ENCODE results near the gene KCP. TPM values are rescaled to one million over a fixed set of nuclear protein-coding genes. Genes with fewer than 3 reads are reported as not detected.

KCP gene
- polyA plus RNA-seq, 1 donor, result 1.9 TPM

DNA sequence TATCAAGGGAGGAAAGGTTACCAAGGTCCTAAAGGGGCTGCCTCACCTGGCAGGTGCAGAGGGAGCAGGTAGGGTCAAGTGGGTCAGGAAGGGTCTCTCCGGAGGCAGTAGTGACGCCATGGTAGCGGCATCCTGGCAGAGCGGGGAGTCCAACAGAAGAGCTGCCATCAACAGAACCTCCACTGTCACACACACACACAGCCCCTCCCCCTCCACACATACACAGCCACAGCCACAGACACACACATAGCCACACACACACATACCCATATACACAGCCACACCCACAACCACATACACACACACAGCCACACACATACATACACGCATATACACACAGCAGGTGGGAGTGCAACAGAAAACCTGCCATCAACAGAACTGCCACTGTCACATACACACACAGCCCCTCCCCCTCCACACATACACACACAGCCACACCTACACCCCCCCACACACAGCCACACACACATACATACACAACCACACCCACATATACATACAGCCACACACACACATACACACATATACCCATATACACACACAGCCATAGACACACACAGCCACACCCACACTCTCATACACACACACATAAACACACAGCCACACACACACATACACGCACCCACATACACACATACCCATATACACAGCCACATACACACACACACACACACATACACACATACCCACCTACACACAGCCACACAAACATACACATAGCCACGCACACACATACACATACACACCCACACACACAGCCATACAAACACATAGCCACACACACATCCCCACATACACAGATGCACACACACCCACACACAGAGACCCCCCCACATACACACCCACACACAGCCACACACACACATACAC, 23.1 kb downstream of the KCP start:
- no peak for DNase-seq (ENCODE audit: low read depth)

GRCh38 chr7:128886391-128887168, 23.9 kb downstream of the KCP start:
- DNase-seq (ENCODE audit: low read depth), result no peak

DNA sequence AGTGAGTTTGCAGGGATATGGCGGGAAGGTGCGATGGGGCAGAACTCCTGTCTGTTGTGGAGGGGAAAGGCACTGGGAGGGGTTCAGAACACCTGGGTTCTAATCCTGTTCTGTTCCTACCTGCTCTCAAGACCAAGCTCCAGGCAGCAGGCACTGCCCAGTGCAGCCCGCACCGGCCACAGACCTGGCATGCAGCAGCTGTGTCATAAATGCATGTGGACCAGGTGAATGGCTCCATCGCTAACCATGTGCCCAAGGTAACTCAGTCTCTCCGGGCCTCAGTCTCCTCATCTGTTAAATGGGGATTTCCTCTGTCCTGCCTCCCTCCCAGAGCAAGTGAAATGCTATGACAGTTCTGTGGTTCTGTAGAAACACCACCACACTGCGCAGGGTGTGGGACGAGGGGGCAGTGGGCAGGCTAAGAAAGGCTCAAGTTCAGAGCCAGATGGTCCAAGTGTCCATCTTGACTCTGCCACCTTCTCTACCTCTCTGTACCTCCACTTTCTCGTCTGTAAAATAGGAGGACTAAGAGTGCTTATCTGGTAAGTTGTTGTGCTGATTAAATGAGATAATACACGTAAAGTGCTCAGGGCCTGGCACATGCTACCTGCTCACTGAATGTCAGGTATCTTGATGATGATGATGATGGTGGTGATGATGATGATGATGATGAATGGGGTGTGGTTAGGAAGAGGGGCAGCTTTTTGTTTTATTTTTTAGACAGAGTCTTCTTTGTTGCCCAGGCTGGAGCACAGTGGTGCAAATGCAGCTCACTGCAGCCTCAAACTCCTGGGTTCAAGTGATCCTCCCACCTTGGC, 24.9 kb downstream of the KCP start:
- DNase-seq (ENCODE audit: low read depth), result no peak

DNA sequence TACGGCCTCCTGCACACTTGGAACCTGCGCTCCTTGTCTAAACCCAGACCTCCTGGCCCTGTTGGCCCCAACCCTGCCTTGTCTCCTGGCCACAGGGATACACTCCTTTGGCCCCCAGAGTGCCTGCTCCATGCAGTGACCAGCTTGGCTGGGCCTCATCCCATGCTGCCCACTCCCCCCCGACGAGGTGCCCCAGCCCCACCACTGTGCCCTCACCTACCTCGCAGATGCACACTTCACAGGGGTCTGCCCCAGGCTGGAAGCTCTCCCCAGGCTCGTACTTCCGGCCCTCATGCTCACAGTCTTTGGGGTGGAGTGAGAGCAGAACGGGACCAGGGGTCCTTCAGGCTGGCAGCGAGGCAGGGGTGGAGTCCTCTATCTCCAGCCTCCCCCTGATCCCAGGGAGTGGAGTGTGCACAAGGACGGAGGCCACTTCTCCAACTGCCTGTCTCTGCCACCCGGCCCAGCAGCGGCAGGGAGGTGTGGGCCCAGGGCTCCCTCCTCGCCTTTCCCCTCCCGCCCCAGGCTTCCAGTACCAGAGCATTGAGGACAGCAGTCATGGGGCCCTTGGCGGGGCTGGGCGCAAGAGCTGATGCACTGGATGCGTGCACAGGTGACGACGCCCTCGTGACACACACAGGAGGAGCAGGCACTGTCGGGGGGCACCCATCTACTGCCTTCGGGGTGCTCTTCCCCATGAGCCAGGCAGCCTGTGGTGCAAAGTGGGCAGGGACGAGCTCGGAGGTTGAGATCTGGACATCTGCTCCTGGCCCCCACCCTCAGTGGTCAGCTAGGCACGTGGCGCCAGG, 25.7 kb downstream of the KCP start:
- DNase-seq (ENCODE audit: low read depth), result no peak

GRCh38 chr7:128883622-128884448, 26.7 kb downstream of the KCP start:
- no peak for DNase-seq (ENCODE audit: low read depth)

DNA sequence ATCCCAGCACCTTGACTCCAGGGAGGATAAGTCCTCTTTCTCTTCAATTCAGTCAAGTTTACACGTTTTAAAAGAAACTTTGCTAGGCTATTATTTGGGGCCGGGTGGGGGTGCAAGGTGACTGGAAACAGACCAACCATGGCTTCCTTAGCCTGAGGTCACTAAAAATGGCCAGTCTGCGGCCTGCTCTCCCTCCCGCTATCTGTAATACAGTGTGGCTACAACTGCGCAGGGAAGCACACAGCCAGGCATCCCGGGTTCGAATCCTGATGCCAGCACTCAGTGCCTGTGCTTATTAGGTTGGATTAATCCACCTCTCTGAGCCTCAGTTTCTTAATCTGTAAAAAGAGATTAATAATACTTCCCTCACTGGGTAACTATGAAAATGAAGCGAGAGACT, 28.4 kb downstream of the KCP start:
- DNase-seq (ENCODE audit: low read depth), result no peak

DNA sequence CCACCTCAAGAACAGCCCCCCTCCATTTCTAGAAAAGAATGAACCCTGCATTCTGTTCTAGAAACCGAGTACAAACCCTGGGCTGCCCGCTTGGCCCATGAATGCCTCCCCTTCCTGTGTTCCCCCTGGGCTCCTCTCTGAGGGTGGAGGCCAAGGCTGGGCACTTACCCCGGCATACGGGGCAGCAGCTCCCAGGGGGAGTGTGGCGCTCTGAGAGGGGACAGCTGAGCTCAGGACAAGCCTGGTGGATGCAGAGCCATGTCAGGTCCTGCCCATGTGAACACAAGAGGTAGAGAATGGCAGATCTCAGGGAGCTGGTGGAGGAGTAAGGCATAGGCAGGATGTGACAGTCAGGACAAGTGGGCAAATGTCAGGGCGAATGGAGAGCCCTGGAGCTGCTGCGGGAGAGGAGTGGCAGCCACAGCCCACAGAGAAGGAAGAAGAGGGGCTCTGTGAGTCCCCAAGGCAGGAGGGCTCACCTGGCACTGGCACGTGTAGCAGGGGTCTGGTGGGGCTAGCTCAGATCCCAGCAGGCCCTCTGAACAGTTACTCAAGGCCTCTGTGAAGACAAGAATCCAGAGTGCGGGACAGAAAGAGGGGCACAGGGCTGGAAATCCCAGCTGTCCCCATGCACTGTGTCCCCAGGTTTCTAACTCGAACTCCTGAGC, 28.9 kb downstream of the KCP start:
- no peak for DNase-seq (ENCODE audit: low read depth)

- no peak for DNase-seq (ENCODE audit: low read depth)
Measured at GRCh38 chr7:128880791-128881457, 29.6 kb downstream of the KCP start.

GRCh38 chr7:128879939-128880746, 30.4 kb downstream of the KCP start:
- DNase-seq (ENCODE audit: low read depth), result no peak

- no peak for DNase-seq (ENCODE audit: low read depth)
Measured at GRCh38 chr7:128879461-128879938, 31.0 kb downstream of the KCP start.

GRCh38 chr7:128878226-128879105, 32.0 kb downstream of the KCP start:
- no peak for DNase-seq (ENCODE audit: low read depth)

- DNase-seq (ENCODE audit: low read depth), result no peak
Measured at GRCh38 chr7:128877756-128878120, 32.8 kb downstream of the KCP start.

GRCh38 chr7:128876978-128877755, 33.3 kb downstream of the KCP start:
- DNase-seq (ENCODE audit: low read depth), result no peak

DNA sequence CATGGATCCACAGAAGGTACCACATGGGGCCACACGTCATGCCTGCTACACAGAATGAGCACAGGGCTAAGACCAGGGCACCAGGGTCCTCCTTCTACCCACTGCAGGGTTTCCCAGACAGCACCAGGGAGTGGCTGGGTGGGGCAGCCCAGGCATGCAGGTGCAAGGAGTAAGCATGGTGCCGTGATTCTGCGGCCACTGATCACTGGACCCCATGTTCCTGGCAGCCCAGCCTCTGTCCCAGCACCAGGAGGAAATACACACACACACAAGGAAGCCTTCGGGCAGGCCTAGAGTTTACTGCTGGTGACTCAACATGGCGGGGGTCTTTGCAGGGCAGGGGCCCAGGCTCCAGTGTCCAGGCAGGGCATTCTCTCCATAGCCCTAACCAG, 33.9 kb downstream of the KCP start:
- DNase-seq (ENCODE audit: low read depth), result no peak

- DNase-seq (ENCODE audit: low read depth), result no peak
Measured at GRCh38 chr7:128876127-128876526, 34.4 kb downstream of the KCP start.

DNA sequence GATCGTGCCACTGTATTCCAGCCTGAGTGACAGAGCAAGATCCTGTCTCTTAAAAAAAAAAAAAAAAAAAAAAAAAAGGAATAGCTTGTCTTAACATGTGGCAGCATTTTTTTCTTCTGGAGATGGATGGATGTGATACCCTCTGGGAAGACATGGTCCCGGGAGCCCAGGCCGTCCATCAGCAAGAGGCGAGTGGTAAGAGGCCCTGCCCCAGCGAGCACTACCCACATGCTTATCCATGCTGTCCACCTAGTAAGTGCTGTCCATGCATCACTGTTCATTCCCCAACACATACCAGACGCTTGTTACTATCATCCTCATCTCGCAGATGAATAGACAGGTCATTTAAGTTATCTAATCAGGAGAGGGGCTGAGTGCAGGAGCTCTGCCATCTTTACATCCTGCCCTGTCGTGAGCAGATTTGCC, 35.0 kb downstream of the KCP start:
- DNase-seq (ENCODE audit: low read depth), result no peak
